Measurements from ENCODE around the gene CNIH3.

Gene CNIH3

GRCh38 chr1:224617410-224618355, 1.6 kb downstream of the CNIH3 start:
- Histone ChIP-seq H3K27ac (no peak overlapping the region), H3K36me3 (no peaks in the 10 kb centered on the region), H3K9me3 (no peaks in the 10 kb centered on the region), H3K4me3 (ENCODE audit: low read depth in 1 of 2, low read length in 1 of 2) (no peak overlapping the region), H3K27me3 (peaks cover 93% of the 10 kb centered on the region), H3K4me1 (ENCODE audit: control insufficient read depth in 1 of 2, insufficient read depth in 1 of 2, low read depth in 1 of 2, low read length in 1 of 2) (peaks cover 0 to 11% of the 10 kb centered on the region in 2 experiments)
- TF ChIP-seq CTCF (IDR thresholded peaks at IDR 0.05), result no peak

- no peak for TF ChIP-seq CTCF (IDR thresholded peaks at IDR 0.05)
- H3K9me3 ChIP-seq, result no peaks in the 10 kb centered on the region
- H3K4me3 ChIP-seq (ENCODE audit: low read depth in 1 of 2, low read length in 1 of 2), result no peak overlapping the region
- H3K36me3 ChIP-seq, result no peaks in the 10 kb centered on the region
- H3K4me1 ChIP-seq (ENCODE audit: control insufficient read depth in 1 of 2, insufficient read depth in 1 of 2, low read depth in 1 of 2, low read length in 1 of 2), result peaks cover 0 to 11% of the 10 kb centered on the region in 2 experiments
- H3K27ac ChIP-seq, result no peak overlapping the region
- H3K27me3 ChIP-seq, result peaks cover 95% of the 10 kb centered on the region
Observed at GRCh38 chr1:224619209-224619608, 3.1 kb downstream of the CNIH3 start.

- Histone ChIP-seq H3K27ac (no peak overlapping the region), H3K4me1 (ENCODE audit: control insufficient read depth in 1 of 2, insufficient read depth in 1 of 2, low read depth in 1 of 2, low read length in 1 of 2) (peaks cover 0 to 11% of the 10 kb centered on the region in 2 experiments), H3K27me3 (peaks cover 94% of the 10 kb centered on the region), H3K4me3 (ENCODE audit: low read depth in 1 of 2, low read length in 1 of 2) (no peak overlapping the region), H3K9me3 (no peaks in the 10 kb centered on the region), H3K36me3 (no peaks in the 10 kb centered on the region)
- no peak for TF ChIP-seq CTCF (IDR thresholded peaks at IDR 0.05)
Observed at GRCh38 chr1:224620105-224620504, 4.0 kb downstream of the CNIH3 start.

GRCh38 chr1:224621813-224622682, 5.9 kb downstream of the CNIH3 start:
- H3K27ac ChIP-seq, result no peak overlapping the region
- H3K4me1 ChIP-seq (ENCODE audit: control insufficient read depth in 1 of 2, insufficient read depth in 1 of 2, low read depth in 1 of 2, low read length in 1 of 2), result no peaks in the 10 kb centered on the region
- TF ChIP-seq CTCF (IDR thresholded peaks at IDR 0.05), result no peak
- H3K27me3 ChIP-seq, result peaks cover 74% of the 10 kb centered on the region
- no peak overlapping the region for H3K4me3 ChIP-seq (ENCODE audit: low read depth in 1 of 2, low read length in 1 of 2)
- H3K36me3 ChIP-seq, result no peaks in the 10 kb centered on the region
- no peaks in the 10 kb centered on the region for H3K9me3 ChIP-seq

- no peak for TF ChIP-seq CTCF (IDR thresholded peaks at IDR 0.05)
- Histone ChIP-seq H3K27me3 (peaks cover 67% of the 10 kb centered on the region), H3K4me1 (ENCODE audit: control insufficient read depth in 1 of 2, insufficient read depth in 1 of 2, low read depth in 1 of 2, low read length in 1 of 2) (no peaks in the 10 kb centered on the region), H3K4me3 (ENCODE audit: low read depth in 1 of 2, low read length in 1 of 2) (no peak overlapping the region), H3K36me3 (no peaks in the 10 kb centered on the region), H3K27ac (no peak overlapping the region), H3K9me3 (no peaks in the 10 kb centered on the region)
Observed at GRCh38 chr1:224622831-224623230, 6.7 kb downstream of the CNIH3 start.

Measured in neutrophil (primary cell).